GM04503 (cell line): Measurements from ENCODE around the gene SLAIN1.

ENCODE experiments used
- DNase-seq: peaks from one replicate; pipeline ENCODE4 v3.0.0-alpha.2; 2012; ENCODE audit warnings: low read depth

Gene SLAIN1

DNA sequence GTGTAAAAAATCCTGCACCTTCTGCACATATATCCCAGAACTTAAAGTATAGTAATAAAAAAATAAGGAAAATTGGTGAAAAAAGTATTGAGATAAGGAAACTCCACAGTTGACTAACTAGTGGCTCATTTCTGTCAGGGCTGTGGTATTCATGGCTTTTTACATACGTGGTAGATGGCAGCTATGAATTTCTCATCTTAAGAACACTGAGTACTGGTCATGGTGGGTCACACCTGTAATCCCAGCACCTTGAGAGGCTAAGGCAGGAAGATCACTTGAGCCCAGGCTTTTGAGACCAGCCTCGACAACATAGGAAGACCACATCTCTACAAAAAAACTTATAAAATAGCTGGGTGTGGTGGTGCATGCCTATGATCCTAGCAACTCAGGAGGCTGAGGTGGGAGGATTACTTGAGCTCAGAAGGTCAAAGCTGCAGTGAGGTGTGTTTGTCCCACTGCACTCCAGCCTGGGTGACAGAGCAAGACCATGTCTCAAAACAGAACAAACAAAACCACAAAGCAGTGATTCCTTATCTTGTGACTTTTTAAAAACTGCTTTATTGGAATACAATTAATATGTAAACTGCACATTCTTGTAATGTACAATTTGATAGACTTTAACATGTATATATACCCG, 16.8 kb downstream of the SLAIN1 start:
- no peak for DNase-seq

- no peak for DNase-seq
These were observed 17.9 kb downstream of the SLAIN1 start for GRCh38 chr13:77715233-77715891.

GRCh38 chr13:77716692-77717091, 19.2 kb downstream of the SLAIN1 start:
- DNase-seq = no peak

- DNase-seq = no peak
These were observed 20.0 kb downstream of the SLAIN1 start for GRCh38 chr13:77717508-77717907.

GRCh38 chr13:77719128-77719527, 21.6 kb downstream of the SLAIN1 start:
- no peak for DNase-seq

- DNase-seq = no peak
These were observed 23.5 kb downstream of the SLAIN1 start for GRCh38 chr13:77720988-77721387.

DNA sequence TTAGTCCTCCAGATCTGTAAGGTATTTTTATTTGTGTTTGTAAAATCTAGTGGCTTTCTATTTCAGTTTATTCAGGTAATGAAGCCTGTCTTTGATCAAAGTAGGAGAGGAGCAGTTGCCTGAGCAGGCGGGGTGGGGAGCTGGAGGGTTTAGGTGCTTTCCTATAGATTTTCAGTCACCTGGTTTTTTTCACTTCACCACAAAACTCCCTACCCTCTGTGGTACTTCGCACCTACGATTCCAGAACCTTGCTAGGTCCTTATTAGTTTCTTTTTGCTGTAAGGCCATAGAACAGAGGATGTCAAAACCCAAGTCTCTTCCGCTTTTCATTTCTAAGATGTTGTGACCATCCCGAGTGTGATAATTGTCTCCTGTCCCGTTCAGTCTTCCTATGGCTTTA, 26.6 kb downstream of the SLAIN1 start:
- no peak for DNase-seq

- DNase-seq = no peak
These were observed 27.6 kb downstream of the SLAIN1 start for GRCh38 chr13:77725071-77725470.

DNA sequence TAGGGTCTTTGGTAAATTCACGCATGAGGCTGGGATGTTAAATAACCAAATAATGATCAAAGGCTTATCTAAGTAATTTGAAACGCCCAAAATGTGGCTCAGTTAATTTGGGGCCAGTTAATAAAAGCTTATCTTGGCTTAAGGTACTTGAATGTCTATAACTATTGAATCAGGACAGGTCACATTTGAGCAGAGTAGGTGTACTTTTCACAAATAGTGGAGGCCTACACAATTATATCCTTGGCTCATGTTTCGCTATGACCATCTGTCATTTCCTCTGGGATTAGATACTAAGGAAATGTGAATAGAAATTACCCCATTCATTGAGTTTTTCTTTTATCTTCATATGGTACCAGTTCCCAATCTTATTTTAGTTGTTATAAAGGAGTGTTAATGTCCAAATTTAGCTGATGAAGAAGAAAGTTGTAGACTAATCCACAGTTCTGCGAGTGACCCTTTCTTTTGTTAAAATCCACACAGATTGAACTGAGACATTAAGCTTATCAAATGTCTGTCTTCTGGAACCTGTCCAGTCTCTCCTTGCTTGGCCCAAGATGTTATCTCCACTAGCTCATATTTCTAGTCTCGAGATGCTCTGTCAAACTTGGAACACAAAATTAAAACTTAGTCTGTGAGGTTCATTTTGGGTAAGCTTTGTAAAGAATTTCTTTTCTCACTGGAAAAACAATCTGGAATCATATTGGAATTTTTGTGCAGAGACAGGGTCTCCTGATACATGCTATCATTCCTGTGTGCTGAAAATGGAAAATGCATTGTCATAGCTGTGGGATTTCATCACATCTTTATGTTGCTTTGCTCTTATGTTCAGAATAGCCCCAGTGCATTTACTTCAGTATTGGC, 31.0 kb downstream of the SLAIN1 start:
- DNase-seq = no peak

GRCh38 chr13:77729502-77730221, 32.2 kb downstream of the SLAIN1 start:
- DNase-seq = no peak

- no peak for DNase-seq
These were observed 33.1 kb downstream of the SLAIN1 start for GRCh38 chr13:77730572-77730971.

DNA sequence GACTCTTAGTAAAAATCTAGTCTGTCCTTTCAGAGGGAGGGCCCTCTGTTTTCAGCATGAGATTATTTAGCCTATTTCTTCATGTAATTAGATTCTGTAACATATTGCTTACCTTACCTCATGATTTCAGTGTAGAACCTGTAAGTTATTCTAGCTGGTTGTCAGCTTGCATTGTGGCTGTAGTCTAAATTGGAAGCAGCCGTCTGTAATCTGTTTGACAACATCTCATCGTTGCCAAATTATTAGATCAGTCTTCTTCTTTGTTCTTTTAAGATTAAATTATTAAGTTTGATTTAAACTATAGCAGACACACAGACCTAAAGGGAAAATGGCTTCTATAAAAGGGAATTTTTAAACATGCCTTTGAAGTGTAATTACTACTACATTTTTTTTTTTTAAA, 34.8 kb downstream of the SLAIN1 start:
- no peak for DNase-seq

DNA sequence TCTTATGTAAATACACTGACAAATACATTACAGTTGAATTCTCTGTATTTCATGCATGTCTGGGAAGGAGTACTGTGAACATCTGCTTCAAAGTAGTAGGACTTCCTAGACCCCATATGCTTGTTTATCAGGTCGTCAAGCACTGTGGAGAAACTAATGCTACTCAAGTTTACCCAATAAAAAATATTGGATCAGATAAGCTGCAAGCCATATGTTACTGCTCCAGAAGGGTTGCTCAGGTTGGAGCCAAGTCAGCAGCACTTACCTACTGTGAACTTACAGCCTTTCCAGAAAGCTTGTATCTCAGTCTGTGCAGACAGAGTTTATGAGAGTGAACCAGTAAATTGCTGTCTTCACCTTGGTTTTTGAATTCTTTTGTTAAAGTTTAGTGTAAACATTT, 36.2 kb downstream of the SLAIN1 start:
- DNase-seq = no peak

- DNase-seq = no peak
These were observed 40.2 kb downstream of the SLAIN1 start for GRCh38 chr13:77737583-77738200.

DNA sequence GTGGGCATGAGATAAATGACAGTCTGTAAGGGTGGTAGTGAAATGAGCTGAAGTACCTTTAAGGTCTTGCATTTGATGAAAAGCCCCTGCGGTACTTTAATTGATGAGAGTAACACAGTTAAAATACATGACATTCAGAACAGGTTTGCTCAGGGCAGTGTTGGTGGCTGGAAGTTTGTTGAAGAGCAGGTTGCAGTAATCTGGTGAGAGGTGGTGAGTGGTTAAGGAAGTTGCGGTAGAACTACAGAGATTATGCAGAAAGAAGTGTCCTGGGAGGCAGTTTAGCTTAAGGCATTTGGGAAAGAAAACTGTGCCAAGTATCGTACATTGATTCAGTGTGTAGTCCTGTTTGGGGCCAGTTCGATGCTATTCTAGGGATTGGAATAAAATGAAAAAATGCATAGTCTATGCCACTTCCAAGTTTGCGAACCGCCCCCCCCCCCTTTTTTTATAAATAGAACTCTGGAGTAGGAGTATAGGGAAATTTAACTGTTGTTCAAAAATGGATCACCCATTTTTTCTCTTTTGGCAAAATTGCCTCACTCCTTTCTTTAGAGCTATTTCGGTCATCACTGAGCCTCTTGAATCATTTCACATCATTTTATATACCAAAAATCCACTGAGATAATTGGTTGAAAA, 42.7 kb downstream of the SLAIN1 start:
- no peak for DNase-seq

GRCh38 chr13:77740931-77741596, 43.6 kb downstream of the SLAIN1 start:
- no peak for DNase-seq

- DNase-seq = no peak
These were observed 44.1 kb downstream of the SLAIN1 start for GRCh38 chr13:77741597-77741972.

DNA sequence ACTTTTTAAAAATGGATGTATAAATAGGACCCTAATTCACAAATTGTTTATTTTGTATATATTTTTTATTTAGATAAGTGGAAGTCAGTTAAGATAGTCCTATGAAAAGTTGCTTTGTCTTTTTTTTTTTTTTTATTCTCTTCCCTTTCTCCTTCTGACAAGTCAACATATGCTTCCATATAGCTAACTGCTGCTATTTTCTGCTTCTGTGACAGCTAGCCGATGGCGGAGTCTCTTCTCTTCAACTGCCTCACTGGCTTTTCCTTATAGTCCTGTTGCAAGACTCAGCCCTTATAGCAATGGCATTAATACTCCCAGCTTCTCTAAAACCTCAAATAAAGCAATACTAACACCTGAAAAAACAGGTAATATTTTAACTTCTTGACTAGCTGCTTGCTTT, 45.3 kb downstream of the SLAIN1 start:
- DNase-seq = no peak

GRCh38 chr13:77745784-77746183, 48.3 kb downstream of the SLAIN1 start:
- DNase-seq = no peak

- no peak for DNase-seq
These were observed 51.9 kb downstream of the SLAIN1 start for GRCh38 chr13:77749344-77749880.
